WTC11 (cell line): ENCODE results near the gene ATL2. TPM values are rescaled to one million over a fixed set of nuclear protein-coding genes. Genes with fewer than 3 reads are reported as not detected.

ENCODE experiments used
- ATAC-seq: fragments of 200-7000 bp; cut with Tn5 transposase; 2 replicates; pipeline ENCODE4 v1.10.0; 2021; ENCODE audit warnings: mild to moderate bottlenecking, moderate library complexity
- CTCF ChIA-PET: fragments of 300-600 bp; sonication (Branson Sonifier 250); formaldehyde crosslinking; loops from one replicate; lab custom pipeline; 2021; ENCODE audit warnings: antibody characterized with exemption; lab: Charles Lee
- POLR2A ChIA-PET: fragments of 350-600 bp; sonication (Branson Sonifier 250); formaldehyde crosslinking; loops from one replicate; lab custom pipeline; 2021; ENCODE audit warnings: antibody characterized with exemption; lab: Charles Lee
- DNase-seq: peaks from one replicate; pipeline ENCODE4 v3.0.0; 2021; ENCODE audit warnings: low spot score
- H3K27ac Mint-ChIP-seq: 2 replicates; pipeline ENCODE4 v1.8.0; 2021; ENCODE audit warnings: mixed read lengths
- H3K27me3 Mint-ChIP-seq: 2 replicates; pipeline ENCODE4 v1.8.0; 2021; ENCODE audit warnings: low read depth, mild to moderate bottlenecking, moderate library complexity, mixed read lengths
- H3K36me3 Mint-ChIP-seq: 2 replicates; pipeline ENCODE4 v1.8.0; 2021; ENCODE audit warnings: mixed read lengths
- H3K4me1 Mint-ChIP-seq: 2 replicates; pipeline ENCODE4 v1.8.0; 2022; ENCODE audit warnings: mixed read lengths
- H3K4me3 Mint-ChIP-seq: 2 replicates; pipeline ENCODE4 v1.8.0; 2021; ENCODE audit warnings: mild to moderate bottlenecking, moderate library complexity, mixed read lengths
- H3K9me3 Mint-ChIP-seq: 2 replicates; pipeline ENCODE4 v1.8.0; 2021; ENCODE audit warnings: mixed read lengths
- CREM ChIP-seq: sonication (generic); formaldehyde crosslinking; IDR thresholded peaks from 2 replicates; pipeline ENCODE4 v1.8.1; 2022; ENCODE audit warnings: mild to moderate bottlenecking, missing genetic modification reagents, moderate library complexity
- E2F4 ChIP-seq: sonication (generic); formaldehyde crosslinking; IDR thresholded peaks from 2 replicates; pipeline ENCODE4 v1.8.1; 2022; ENCODE audit warnings: low read depth, mild to moderate bottlenecking, moderate library complexity, missing genetic modification reagents, borderline replicate concordance
- E2F5 ChIP-seq: sonication (generic); formaldehyde crosslinking; IDR thresholded peaks from 2 replicates; pipeline ENCODE4 v1.8.1; 2022; ENCODE audit warnings: mild to moderate bottlenecking, moderate library complexity, missing genetic modification reagents
- ETV6 ChIP-seq: sonication (generic); formaldehyde crosslinking; IDR thresholded peaks from 2 replicates; pipeline ENCODE4 v1.8.1; 2022; ENCODE audit warnings: mild to moderate bottlenecking, missing genetic modification reagents
- IRF1 ChIP-seq: sonication (generic); formaldehyde crosslinking; IDR thresholded peaks from 2 replicates; pipeline ENCODE4 v1.8.0; 2023; ENCODE audit warnings: missing genetic modification reagents
- JAZF1 ChIP-seq: fragments of 250-450 bp; sonication (Bioruptor Pico); IDR thresholded peaks from 2 replicates; pipeline ENCODE4 v1.9.0; 2021; ENCODE audit warnings: moderate library complexity, mild to moderate bottlenecking, inconsistent platforms
- JUN ChIP-seq: sonication (generic); formaldehyde crosslinking; IDR thresholded peaks from 2 replicates; pipeline ENCODE4 v1.8.0; 2023; ENCODE audit warnings: mild to moderate bottlenecking, missing genetic modification reagents
- KAT7 ChIP-seq: sonication (generic); formaldehyde crosslinking; IDR thresholded peaks from 2 replicates; pipeline ENCODE4 v1.8.1; 2023; ENCODE audit warnings: missing genetic modification reagents, mild to moderate bottlenecking, borderline replicate concordance
- MAX ChIP-seq: sonication (generic); formaldehyde crosslinking; IDR thresholded peaks from 2 replicates; pipeline ENCODE4 v1.8.0; 2022; ENCODE audit warnings: mild to moderate bottlenecking, missing genetic modification reagents
- MYBL2 ChIP-seq: sonication (generic); formaldehyde crosslinking; IDR thresholded peaks from 2 replicates; pipeline ENCODE4 v1.8.1; 2023; ENCODE audit warnings: mild to moderate bottlenecking, moderate library complexity, missing genetic modification reagents
- NFATC4 ChIP-seq: fragments of 250-450 bp; sonication (Bioruptor Pico); IDR thresholded peaks from 2 replicates; pipeline ENCODE4 v1.9.0; 2021; ENCODE audit warnings: mild to moderate bottlenecking
- NFYB ChIP-seq: sonication (generic); formaldehyde crosslinking; conservative IDR thresholded peaks from 2 replicates; pipeline ENCODE4 v1.8.0; 2022; ENCODE audit warnings: low read depth, missing genetic modification reagents
- PREB ChIP-seq: sonication (generic); formaldehyde crosslinking; IDR thresholded peaks from 2 replicates; pipeline ENCODE4 v1.8.1; 2022; ENCODE audit warnings: mild to moderate bottlenecking, missing genetic modification reagents, moderate library complexity, borderline replicate concordance
- STAT6 ChIP-seq: sonication (generic); formaldehyde crosslinking; conservative IDR thresholded peaks from 2 replicates; pipeline ENCODE4 v1.8.1; 2023; ENCODE audit warnings: mild to moderate bottlenecking, low read depth, missing genetic modification reagents, moderate library complexity
- TCF7 ChIP-seq: sonication (generic); formaldehyde crosslinking; IDR thresholded peaks from 2 replicates; pipeline ENCODE4 v1.8.0; 2022; ENCODE audit warnings: mild to moderate bottlenecking, low read depth, missing genetic modification reagents, moderate library complexity
- USF1 ChIP-seq: sonication (generic); formaldehyde crosslinking; IDR thresholded peaks from 2 replicates; pipeline ENCODE4 v1.8.0; 2022; ENCODE audit warnings: mild to moderate bottlenecking, missing genetic modification reagents
- ZNF281 ChIP-seq: sonication (generic); formaldehyde crosslinking; IDR thresholded peaks from 2 replicates; pipeline ENCODE4 v1.8.0; 2023; ENCODE audit warnings: mild to moderate bottlenecking, missing genetic modification reagents
- ZNF317 ChIP-seq: sonication (generic); formaldehyde crosslinking; IDR thresholded peaks from 2 replicates; pipeline ENCODE4 v1.8.1; 2023; ENCODE audit warnings: low read depth, mild to moderate bottlenecking, moderate library complexity, missing genetic modification reagents, borderline replicate concordance
- ZNF532 ChIP-seq: fragments of 250-450 bp; sonication (Bioruptor Pico); IDR thresholded peaks from 2 replicates; pipeline ENCODE4 v1.9.0; 2021; ENCODE audit warnings: mild to moderate bottlenecking, borderline replicate concordance
- total RNA-seq: library from RNA; stranded (reverse); gene quantifications from 3 replicates; pipeline ENCODE4 v1.2.3, GENCODE V29; 2021

Gene ATL2
- total RNA-seq, 1 experiment from 2014 or later = 90.5 TPM

- peaks cover 24% of the 10 kb centered on the region for H3K36me3 Mint-ChIP-seq
- no peak for TF ChIP-seq PREB (CRISPR knock-in tag)
- TF ChIP-seq JUN (CRISPR knock-in tag) = no peak
- no peak for TF ChIP-seq IRF1 (CRISPR knock-in tag)
- TF ChIP-seq STAT6 = no peak
- no peak for TF ChIP-seq MAX
- TF ChIP-seq, all 79 proteins: peak for 0
- CTCF ChIA-PET = no interaction called here
- H3K4me1 Mint-ChIP-seq = no peaks in the 10 kb centered on the region
- H3K27ac Mint-ChIP-seq = no peak overlapping the region
- no peak overlapping the region for H3K4me3 Mint-ChIP-seq
- POLR2A ChIA-PET = no interaction called here
- ATAC-seq (no peak), DNase-seq (no peak)
- peaks cover 2% of the 10 kb centered on the region; the same call in 1 of the 2 replicates for H3K27me3 Mint-ChIP-seq
- H3K9me3 Mint-ChIP-seq = peaks cover 27% of the 10 kb centered on the region
Measured at GRCh38 chr2:38400513-38400912, 23.4 kb upstream of the ATL2 start.

- Mint-ChIP-seq H3K9me3 (peaks cover 18% of the 10 kb centered on the region), H3K36me3 (peaks cover 11% of the 10 kb centered on the region), H3K4me3 (no peak overlapping the region), H3K4me1 (no peaks in the 10 kb centered on the region), H3K27me3 (no peaks in the 10 kb centered on the region), H3K27ac (no peak overlapping the region)
- ATAC-seq = no peak
- POLR2A ChIA-PET = interaction anchor here (0.6 kb wide), 1 partner anchor 81 kb away, joined by 3 read pairs; no protein-coding TSS in a partner anchor
- CTCF ChIA-PET = interaction anchor here (1.5 kb wide), 1 partner anchor 22 kb away, joined by 3 read pairs; no protein-coding TSS in a partner anchor
- TF ChIP-seq ZNF281 (CRISPR knock-in tag) (no peak), MAX (no peak), ZNF532 (CRISPR knock-in tag) (no peak), KAT7 (CRISPR knock-in tag) (no peak), MYBL2 (CRISPR knock-in tag) (no peak), E2F4 (no peak), E2F5 (CRISPR knock-in tag) (no peak), ZNF317 (CRISPR knock-in tag) (no peak), ETV6 (no peak), NFYB (no peak), NFATC4 (CRISPR knock-in tag) (no peak), USF1 (CRISPR knock-in tag) (no peak), JAZF1 (no peak), TCF7 (no peak), CREM (CRISPR knock-in tag) (no peak)
- DNase-seq = no peak
Measured at GRCh38 chr2:38398739-38399138, 21.7 kb upstream of the ATL2 start.
